B cell (primary cell): ENCODE data around the gene TERB2. TPM values are rescaled to one million over a fixed set of nuclear protein-coding genes. Genes with fewer than 3 reads are reported as not detected.
"Not testable (repeated sequence)": the region's sequence is repeated elsewhere in the genome, so short reads cannot be mapped to it uniquely, and the experiment has no call there.

Source experiments
- ATAC-seq: fragments of 200-7000 bp; cut with Tn5 transposase; one replicate; pipeline ENCODE4 v1.10.0; 2021; ENCODE audit warnings: low read depth, mild to moderate bottlenecking, moderate number of reproducible peaks, moderate library complexity
- CTCF ChIA-PET: fragments of 350-600 bp; sonication (Branson Sonifier 250); formaldehyde crosslinking; loops from one replicate; lab custom pipeline; 2021; ENCODE audit warnings: antibody characterized with exemption, inconsistent platforms; lab: Charles Lee
- POLR2A ChIA-PET: fragments of 350-600 bp; sonication (Branson Sonifier 250); formaldehyde crosslinking; loops from one replicate; lab custom pipeline; 2021; ENCODE audit warnings: antibody characterized with exemption; lab: Charles Lee
- DNase-seq: peaks from one replicate; pipeline ENCODE4 v3.0.0; 2013
- H2AFZ ChIP-seq: 2 replicates; pipeline ENCODE4 v1.6.1; 2012; ENCODE audit warnings: mild to moderate bottlenecking, low read depth, low read length; ENCODE audit not compliant: insufficient read depth, poor library complexity, severe bottlenecking
- H3K27ac ChIP-seq, 2 donors: 1 replicate in 1 of 2; 2 replicates in 1 of 2; pipeline ENCODE4 v1.5.1; 2012 to 2013; ENCODE audit warnings: low read length in 2 of 2, mild to moderate bottlenecking in 2 of 2, moderate library complexity in 1 of 2
- H3K27me3 ChIP-seq, 4 experiments: fragments of 200-600 bp in 1 of 4; sonication (generic) in 1 of 4; replicated peaks in 1 of 4; 1 replicate in 2 of 4; 2 replicates in 2 of 4; pipeline versions ENCODE4 v1.6.1 to v1.7.0; 2013 to 2016; ENCODE audit warnings: low read length in 3 of 4, mild to moderate bottlenecking in 2 of 4, mixed read lengths in 1 of 4, moderate library complexity in 1 of 4; ENCODE audit not compliant: insufficient read depth in 4 of 4, control insufficient read depth in 3 of 4; ENCODE audit errors: control extremely low read depth in 1 of 4
- H3K36me3 ChIP-seq, 2 experiments: replicated peaks in 1 of 2; 1 replicate in 1 of 2; 2 replicates in 1 of 2; pipeline versions ENCODE4 v1.6.1 to v1.7.1; 2013; ENCODE audit warnings: low read length in 1 of 2; ENCODE audit not compliant: insufficient read depth in 2 of 2, control insufficient read depth in 1 of 2; ENCODE audit errors: control extremely low read depth in 1 of 2, extremely low read depth in 1 of 2
- H3K4me1 ChIP-seq, 2 donors: fragments of 200-600 bp in 1 of 2; sonication (generic) in 1 of 2; 1 replicate in 1 of 2; 2 replicates in 1 of 2; pipeline versions ENCODE4 v1.5.1 to v1.6.1; 2013 to 2017; ENCODE audit warnings: low read length in 2 of 2; ENCODE audit not compliant: control insufficient read depth in 2 of 2, insufficient read depth in 2 of 2
- H3K4me2 ChIP-seq: replicated peaks from 2 replicates; pipeline ENCODE3; 2012; ENCODE audit warnings: mild to moderate bottlenecking, low read depth, low read length; ENCODE audit not compliant: poor library complexity, severe bottlenecking
- H3K4me3 ChIP-seq, 5 experiments: fragments of 200-600 bp in 1 of 5; sonication (generic) in 1 of 5; 1 replicate in 3 of 5; 2 replicates in 2 of 5; pipeline versions ENCODE4 v1.5.1 to v1.7.0; 2011 to 2016; ENCODE audit warnings: low read length in 4 of 5, mild to moderate bottlenecking in 4 of 5, low read depth in 2 of 5, control low read depth in 1 of 5, moderate library complexity in 1 of 5; ENCODE audit not compliant: insufficient read depth in 1 of 5; ENCODE audit errors: control extremely low read depth in 1 of 5, extremely low read depth in 1 of 5
- H3K79me2 ChIP-seq: fragments of 200-600 bp; sonication (generic); one replicate; pipeline ENCODE4 v1.6.0; 2016; ENCODE audit warnings: low read length; ENCODE audit not compliant: control insufficient read depth, insufficient read depth
- H3K9ac ChIP-seq: fragments of 200-600 bp; sonication (generic); 2 replicates; pipeline ENCODE4 v1.6.1; 2017; ENCODE audit warnings: mild to moderate bottlenecking, low read length, moderate library complexity
- H3K9me3 ChIP-seq, 3 donors: one replicate each; pipeline versions ENCODE4 v1.6.1 to v1.7.1; 2013; ENCODE audit warnings: low read length in 2 of 3; ENCODE audit not compliant: control insufficient read depth in 2 of 3, insufficient read depth in 1 of 3; ENCODE audit errors: control extremely low read depth in 1 of 3
- H4K20me1 ChIP-seq: 2 replicates; pipeline ENCODE4 v1.6.0; 2012; ENCODE audit warnings: mild to moderate bottlenecking, low read length; ENCODE audit not compliant: insufficient read depth, control insufficient read depth, poor library complexity, severe bottlenecking
- H3K27ac Mint-ChIP-seq: one replicate; pipeline ENCODE4 v1.8.0; 2021; ENCODE audit warnings: mixed read lengths
- H3K27me3 Mint-ChIP-seq: one replicate; pipeline ENCODE4 v1.8.0; 2021; ENCODE audit warnings: mixed read lengths
- H3K4me1 Mint-ChIP-seq: one replicate; pipeline ENCODE4 v1.8.0; 2021; ENCODE audit warnings: mixed read lengths
- H3K4me3 Mint-ChIP-seq: one replicate; pipeline ENCODE4 v1.8.0; 2021; ENCODE audit warnings: mixed read lengths
- H3K9me3 Mint-ChIP-seq: one replicate; pipeline ENCODE4 v1.8.0; 2022; ENCODE audit warnings: mixed read lengths; ENCODE audit not compliant: insufficient read depth
- EZH2 ChIP-seq: IDR thresholded peaks from 2 replicates; pipeline ENCODE4 v1.6.1; 2012; ENCODE audit warnings: borderline replicate concordance, low read depth, mild to moderate bottlenecking, moderate library complexity, low read length; ENCODE audit not compliant: insufficient read depth, poor library complexity, severe bottlenecking
- WGBS: methylation state at CpG from one replicate; pipeline ENCODE4 v1.1.5; 2013; ENCODE audit warnings: missing lambda C conversion rate; ENCODE audit not compliant: insufficient coverage; 5-methylcytosine and 5-hydroxymethylcytosine counted together
- intact Hi-C: fragments of 100-400 bp; cut with micrococcal nuclease; formaldehyde crosslinking; loops from one replicate; pipeline ENCODE4 v1.10.0; 2022
- polyA plus RNA-seq: library from polyadenylated mRNA; depleted of rRNA; stranded (reverse); fragments of >200 nt; gene quantifications from 2 replicates; pipeline ENCODE4 v1.2.3, GENCODE V29; 2012
- total RNA-seq, 2 donors: library from RNA; stranded (reverse); fragments of 120-200 nt in 1 of 2; gene quantifications; 1 replicate in 1 of 2; 2 replicates in 1 of 2; pipeline versions ENCODE4 v1.2.3 to v1.2.4, GENCODE V29; 2013 to 2022
- TF ChIP-seq, protein P1 (sequence below): fragments of 200-600 bp; IDR thresholded peaks from one replicate; pipeline ENCODE4 v1.8.0; 2022; ENCODE audit warnings: antibody characterized with exemption, mild to moderate bottlenecking

TERB2 gene
- total and polyA plus RNA-seq, 2 donors (not counting 1 experiment from before 2014, with no cell fraction given) = not detected

DNA sequence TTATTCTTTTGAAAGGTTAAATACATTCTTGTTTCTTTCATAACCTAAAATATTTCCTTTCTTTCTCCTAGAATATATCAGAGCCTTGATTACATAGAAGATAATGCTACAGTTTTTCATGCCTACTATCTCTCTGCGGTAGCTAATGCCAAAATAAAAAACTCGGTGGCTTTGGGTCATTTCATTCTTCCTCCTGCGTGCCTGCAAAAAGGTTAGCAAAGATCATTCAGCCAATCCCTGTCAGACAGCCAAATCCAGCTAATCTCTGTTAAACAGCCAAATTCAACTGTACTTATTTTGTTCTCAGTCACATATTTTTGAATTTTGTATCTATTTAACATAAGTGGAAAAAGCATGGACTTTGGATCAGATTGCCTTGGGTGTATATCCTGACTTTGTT lies 1.8 kb downstream of the TERB2 start:
- intact Hi-C loops, H3K9me3 Mint-ChIP-seq, DNase-seq, H3K9ac ChIP-seq, H3K27ac ChIP-seq, H3K4me1 ChIP-seq, H3K27me3 Mint-ChIP-seq, H3K4me2 ChIP-seq, H2AFZ ChIP-seq, H3K4me1 Mint-ChIP-seq, H3K79me2 ChIP-seq, H3K27ac Mint-ChIP-seq, H3K9me3 ChIP-seq, H3K27me3 ChIP-seq, H3K4me3 ChIP-seq, H3K36me3 ChIP-seq, H3K4me3 Mint-ChIP-seq, POLR2A ChIA-PET, CTCF ChIA-PET, H4K20me1 ChIP-seq, ATAC-seq: not testable (repeated sequence)
- WGBS = no CpG with 5 or more reads among the region's 3 CpGs

DNA sequence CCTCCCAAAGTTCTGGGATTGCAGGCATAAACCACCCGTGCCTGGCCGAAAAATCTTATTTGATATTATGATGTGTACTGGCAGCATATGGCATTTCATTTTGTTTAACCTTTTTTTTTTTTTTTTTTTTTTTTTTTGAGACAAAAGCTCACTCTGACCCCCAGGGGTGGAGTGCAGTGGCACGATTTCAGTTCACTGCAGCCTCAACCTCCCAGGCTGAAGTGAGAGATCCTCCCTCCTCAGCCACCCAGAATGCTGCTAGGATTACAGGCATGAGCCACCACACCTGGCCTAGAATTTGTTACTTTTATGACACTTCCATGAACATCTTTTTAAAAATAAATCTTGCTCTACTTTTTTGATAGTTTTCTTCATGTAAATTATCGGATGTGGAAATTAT lies 12.0 kb downstream of the TERB2 start:
- DNase-seq (no peak), ATAC-seq (no peak)
- no peaks in the 10 kb centered on the region for H4K20me1 ChIP-seq
- no peak overlapping the region for H2AFZ ChIP-seq
- CTCF ChIA-PET = interaction anchor here (0.7 to 5.2 kb wide), 15 partner anchors 9 to 431 kb away, joined by 3 to 58 read pairs (median 5); no protein-coding TSS in a partner anchor
- H3K27ac ChIP-seq = no peak overlapping the region
- no peak overlapping the region for H3K9ac ChIP-seq
- no peaks in the 10 kb centered on the region for H3K27me3 ChIP-seq
- no peak overlapping the region for H3K4me3 ChIP-seq
- TF ChIP-seq, protein P1, sequence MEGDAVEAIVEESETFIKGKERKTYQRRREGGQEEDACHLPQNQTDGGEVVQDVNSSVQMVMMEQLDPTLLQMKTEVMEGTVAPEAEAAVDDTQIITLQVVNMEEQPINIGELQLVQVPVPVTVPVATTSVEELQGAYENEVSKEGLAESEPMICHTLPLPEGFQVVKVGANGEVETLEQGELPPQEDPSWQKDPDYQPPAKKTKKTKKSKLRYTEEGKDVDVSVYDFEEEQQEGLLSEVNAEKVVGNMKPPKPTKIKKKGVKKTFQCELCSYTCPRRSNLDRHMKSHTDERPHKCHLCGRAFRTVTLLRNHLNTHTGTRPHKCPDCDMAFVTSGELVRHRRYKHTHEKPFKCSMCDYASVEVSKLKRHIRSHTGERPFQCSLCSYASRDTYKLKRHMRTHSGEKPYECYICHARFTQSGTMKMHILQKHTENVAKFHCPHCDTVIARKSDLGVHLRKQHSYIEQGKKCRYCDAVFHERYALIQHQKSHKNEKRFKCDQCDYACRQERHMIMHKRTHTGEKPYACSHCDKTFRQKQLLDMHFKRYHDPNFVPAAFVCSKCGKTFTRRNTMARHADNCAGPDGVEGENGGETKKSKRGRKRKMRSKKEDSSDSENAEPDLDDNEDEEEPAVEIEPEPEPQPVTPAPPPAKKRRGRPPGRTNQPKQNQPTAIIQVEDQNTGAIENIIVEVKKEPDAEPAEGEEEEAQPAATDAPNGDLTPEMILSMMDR = no peak
- no peak for TF ChIP-seq EZH2
- Mint-ChIP-seq H3K4me3 (no peak overlapping the region), H3K27ac (no peak overlapping the region), H3K9me3 (no peaks in the 10 kb centered on the region), H3K4me1 (no peaks in the 10 kb centered on the region), H3K27me3 (peaks cover 5% of the 10 kb centered on the region)
- intact Hi-C loops = no loop called here
- H3K4me1 ChIP-seq = no peaks in the 10 kb centered on the region
- no peaks in the 10 kb centered on the region for H3K36me3 ChIP-seq
- POLR2A ChIA-PET = interaction anchor here (1.0 to 1.1 kb wide), 2 partner anchors 9 to 80 kb away, joined by 3 to 4 read pairs; no protein-coding TSS in a partner anchor
- H3K4me2 ChIP-seq = no peak overlapping the region
- no peaks in the 10 kb centered on the region for H3K9me3 ChIP-seq
- 67% methylated on average over 1 of the region's 4 CpGs for WGBS
- no peaks in the 10 kb centered on the region for H3K79me2 ChIP-seq
